Adrenal gland (tissue), 5 donors: ENCODE data around the gene ROR1.

Experiments
- POLR2A ChIP-seq, 2 donors: fragments of 450-650 bp; IDR thresholded peaks; one replicate each; pipeline ENCODE4 v1.6.1; 2017; ENCODE audit warnings: antibody characterized with exemption in 2 of 2, mild to moderate bottlenecking in 2 of 2, moderate library complexity in 1 of 2
- TF ChIP-seq, protein P1 (sequence below), 6 experiments: fragments of 450-650 bp in 4 of 6; fragments of 200-600 bp in 2 of 6; sonication (generic) in 1 of 6; IDR thresholded peaks; 1 replicate in 5 of 6; 2 replicates in 1 of 6; pipeline versions ENCODE4 v1.5.1 to v1.8.0; 2016 to 2021; ENCODE audit warnings: antibody characterized with exemption in 6 of 6, mild to moderate bottlenecking in 2 of 6, moderate library complexity in 1 of 6
- donor health status: DM: no; HTN: no; CAD: no.

DNA sequence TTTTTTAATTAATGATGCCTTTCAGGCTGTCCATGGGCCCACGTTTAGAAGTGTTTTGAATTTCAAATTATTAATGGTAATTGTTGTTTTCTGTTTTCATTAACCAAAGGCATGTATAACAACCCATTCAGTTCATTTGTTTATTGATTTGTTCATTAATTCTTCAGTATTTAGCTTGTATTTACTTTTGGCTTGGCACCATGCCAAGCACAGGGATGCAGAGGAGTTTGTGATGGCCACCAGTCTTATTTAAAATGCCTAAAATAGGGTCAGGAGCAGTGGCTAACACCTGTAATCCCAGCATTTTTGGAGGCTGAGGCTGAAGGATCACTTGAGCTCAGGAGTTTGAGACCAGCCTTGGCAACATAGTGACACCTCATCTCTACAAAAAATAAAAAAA, 75.3 kb downstream of the ROR1 start:
- TF ChIP-seq POLR2A (IDR thresholded peaks at IDR 0.05), result no peak
- TF ChIP-seq, protein P1, sequence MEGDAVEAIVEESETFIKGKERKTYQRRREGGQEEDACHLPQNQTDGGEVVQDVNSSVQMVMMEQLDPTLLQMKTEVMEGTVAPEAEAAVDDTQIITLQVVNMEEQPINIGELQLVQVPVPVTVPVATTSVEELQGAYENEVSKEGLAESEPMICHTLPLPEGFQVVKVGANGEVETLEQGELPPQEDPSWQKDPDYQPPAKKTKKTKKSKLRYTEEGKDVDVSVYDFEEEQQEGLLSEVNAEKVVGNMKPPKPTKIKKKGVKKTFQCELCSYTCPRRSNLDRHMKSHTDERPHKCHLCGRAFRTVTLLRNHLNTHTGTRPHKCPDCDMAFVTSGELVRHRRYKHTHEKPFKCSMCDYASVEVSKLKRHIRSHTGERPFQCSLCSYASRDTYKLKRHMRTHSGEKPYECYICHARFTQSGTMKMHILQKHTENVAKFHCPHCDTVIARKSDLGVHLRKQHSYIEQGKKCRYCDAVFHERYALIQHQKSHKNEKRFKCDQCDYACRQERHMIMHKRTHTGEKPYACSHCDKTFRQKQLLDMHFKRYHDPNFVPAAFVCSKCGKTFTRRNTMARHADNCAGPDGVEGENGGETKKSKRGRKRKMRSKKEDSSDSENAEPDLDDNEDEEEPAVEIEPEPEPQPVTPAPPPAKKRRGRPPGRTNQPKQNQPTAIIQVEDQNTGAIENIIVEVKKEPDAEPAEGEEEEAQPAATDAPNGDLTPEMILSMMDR (IDR thresholded peaks at IDR 0.05), result no peak
